ENCODE measurements around the gene DLG5.

GRCh38 chr10:77824908-77825307, 101.6 kb downstream of the DLG5 start:
- TF ChIP-seq MAX (IDR thresholded peaks at IDR 0.05; ENCODE audit: low read depth) (no peak), YY1 (IDR thresholded peaks at IDR 0.05; ENCODE audit: low read depth) (no peak), TAF1 (IDR thresholded peaks at IDR 0.05; ENCODE audit: borderline replicate concordance, low read depth, low read length) (no peak), CHD2 (IDR thresholded peaks at IDR 0.05; ENCODE audit: low read length, partially characterized antibody) (no peak), NFIC (IDR thresholded peaks at IDR 0.05; ENCODE audit: borderline replicate concordance) (no peak), USF2 (IDR thresholded peaks at IDR 0.05; ENCODE audit: borderline replicate concordance, low read depth, low read length) (no peak), RFX5 (IDR thresholded peaks at IDR 0.05; ENCODE audit: low read length) (no peak), JUND (IDR thresholded peaks at IDR 0.05) (no peak), EP300 (IDR thresholded peaks at IDR 0.05; ENCODE audit: borderline replicate concordance in 1 of 2, low read depth in 1 of 2, low read length in 1 of 2) (no peak)
- TF ChIP-seq, protein P1, sequence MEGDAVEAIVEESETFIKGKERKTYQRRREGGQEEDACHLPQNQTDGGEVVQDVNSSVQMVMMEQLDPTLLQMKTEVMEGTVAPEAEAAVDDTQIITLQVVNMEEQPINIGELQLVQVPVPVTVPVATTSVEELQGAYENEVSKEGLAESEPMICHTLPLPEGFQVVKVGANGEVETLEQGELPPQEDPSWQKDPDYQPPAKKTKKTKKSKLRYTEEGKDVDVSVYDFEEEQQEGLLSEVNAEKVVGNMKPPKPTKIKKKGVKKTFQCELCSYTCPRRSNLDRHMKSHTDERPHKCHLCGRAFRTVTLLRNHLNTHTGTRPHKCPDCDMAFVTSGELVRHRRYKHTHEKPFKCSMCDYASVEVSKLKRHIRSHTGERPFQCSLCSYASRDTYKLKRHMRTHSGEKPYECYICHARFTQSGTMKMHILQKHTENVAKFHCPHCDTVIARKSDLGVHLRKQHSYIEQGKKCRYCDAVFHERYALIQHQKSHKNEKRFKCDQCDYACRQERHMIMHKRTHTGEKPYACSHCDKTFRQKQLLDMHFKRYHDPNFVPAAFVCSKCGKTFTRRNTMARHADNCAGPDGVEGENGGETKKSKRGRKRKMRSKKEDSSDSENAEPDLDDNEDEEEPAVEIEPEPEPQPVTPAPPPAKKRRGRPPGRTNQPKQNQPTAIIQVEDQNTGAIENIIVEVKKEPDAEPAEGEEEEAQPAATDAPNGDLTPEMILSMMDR (IDR thresholded peaks at IDR 0.05): no peak
- TF ChIP-seq, protein P2, sequence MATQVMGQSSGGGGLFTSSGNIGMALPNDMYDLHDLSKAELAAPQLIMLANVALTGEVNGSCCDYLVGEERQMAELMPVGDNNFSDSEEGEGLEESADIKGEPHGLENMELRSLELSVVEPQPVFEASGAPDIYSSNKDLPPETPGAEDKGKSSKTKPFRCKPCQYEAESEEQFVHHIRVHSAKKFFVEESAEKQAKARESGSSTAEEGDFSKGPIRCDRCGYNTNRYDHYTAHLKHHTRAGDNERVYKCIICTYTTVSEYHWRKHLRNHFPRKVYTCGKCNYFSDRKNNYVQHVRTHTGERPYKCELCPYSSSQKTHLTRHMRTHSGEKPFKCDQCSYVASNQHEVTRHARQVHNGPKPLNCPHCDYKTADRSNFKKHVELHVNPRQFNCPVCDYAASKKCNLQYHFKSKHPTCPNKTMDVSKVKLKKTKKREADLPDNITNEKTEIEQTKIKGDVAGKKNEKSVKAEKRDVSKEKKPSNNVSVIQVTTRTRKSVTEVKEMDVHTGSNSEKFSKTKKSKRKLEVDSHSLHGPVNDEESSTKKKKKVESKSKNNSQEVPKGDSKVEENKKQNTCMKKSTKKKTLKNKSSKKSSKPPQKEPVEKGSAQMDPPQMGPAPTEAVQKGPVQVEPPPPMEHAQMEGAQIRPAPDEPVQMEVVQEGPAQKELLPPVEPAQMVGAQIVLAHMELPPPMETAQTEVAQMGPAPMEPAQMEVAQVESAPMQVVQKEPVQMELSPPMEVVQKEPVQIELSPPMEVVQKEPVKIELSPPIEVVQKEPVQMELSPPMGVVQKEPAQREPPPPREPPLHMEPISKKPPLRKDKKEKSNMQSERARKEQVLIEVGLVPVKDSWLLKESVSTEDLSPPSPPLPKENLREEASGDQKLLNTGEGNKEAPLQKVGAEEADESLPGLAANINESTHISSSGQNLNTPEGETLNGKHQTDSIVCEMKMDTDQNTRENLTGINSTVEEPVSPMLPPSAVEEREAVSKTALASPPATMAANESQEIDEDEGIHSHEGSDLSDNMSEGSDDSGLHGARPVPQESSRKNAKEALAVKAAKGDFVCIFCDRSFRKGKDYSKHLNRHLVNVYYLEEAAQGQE (IDR thresholded peaks at IDR 0.05; ENCODE audit: low read depth, low read length): no peak
